22Rv1 (cell line): ENCODE measurements around the gene ECI2.

Source experiments
- H3K27ac ChIP-seq: fragments of 450-650 bp; 2 replicates; pipeline ENCODE4 v1.5.1; 2017
- CTCF ChIP-seq: fragments of 450-650 bp; IDR thresholded peaks from 2 replicates; pipeline ENCODE4 v1.5.1; 2017; ENCODE audit warnings: mild to moderate bottlenecking
- ZFX ChIP-seq: fragments of 450-650 bp; IDR thresholded peaks from 2 replicates; pipeline ENCODE4 v1.6.1; 2017; ENCODE audit warnings: antibody characterized with exemption, borderline replicate concordance

The ECI2 gene

GRCh38 chr6:4139272-4139671 is 3.9 kb upstream of the ECI2 start:
- H3K27ac ChIP-seq, result no peak overlapping the region
- no peak for TF ChIP-seq ZFX

- TF ChIP-seq CTCF (no peak), ZFX (no peak)
- H3K27ac ChIP-seq, result no peak overlapping the region
Observed at GRCh38 chr6:4138186-4138585, 2.8 kb upstream of the ECI2 start.

- no peak for TF ChIP-seq CTCF
- TF ChIP-seq ZFX, result no peak
- peak overlapping the region; percentile 36; the same call in 1 of the 2 replicates for H3K27ac ChIP-seq
Observed at GRCh38 chr6:4136354-4136831, 1.0 kb upstream of the ECI2 start.

GRCh38 chr6:4135665-4136353 is 434 bp upstream of the ECI2 start:
- TF ChIP-seq ZFX (no peak), CTCF (no peak)
- H3K27ac ChIP-seq, result peak overlapping the region; percentile 36; the same call in 1 of the 2 replicates

- TF ChIP-seq ZFX, result no peak
- TF ChIP-seq CTCF, result no peak
- peak overlapping the region; percentile 83 for H3K27ac ChIP-seq
Observed at GRCh38 chr6:4133941-4134838, 1.2 kb downstream of the ECI2 start.

GRCh38 chr6:4130357-4130987 is 4.9 kb downstream of the ECI2 start:
- no peak for TF ChIP-seq CTCF
- TF ChIP-seq ZFX, result no peak
- H3K27ac ChIP-seq, result peak overlapping the region; percentile 75

- peak overlapping the region; percentile 75; the same call in 1 of the 2 replicates for H3K27ac ChIP-seq
- TF ChIP-seq CTCF, result no peak
- TF ChIP-seq ZFX, result no peak
Observed at GRCh38 chr6:4129446-4129845, 5.9 kb downstream of the ECI2 start.
